DND-41 (cell line): Measurements from ENCODE around the gene ZNF14.
"Not testable (repeated sequence)": the region's sequence is repeated elsewhere in the genome, so short reads cannot be mapped to it uniquely, and the experiment has no call there.

ENCODE experiments used
- ATAC-seq: fragments of 200-7000 bp; cut with Tn5 transposase; 3 replicates; pipeline ENCODE4 v1.9.1; 2021; ENCODE audit warnings: low read depth; ENCODE audit not compliant: insufficient read depth
- DNase-seq: peaks from one replicate; pipeline ENCODE4 v3.0.0-alpha.2; 2020
- H2AFZ ChIP-seq: 2 replicates; pipeline ENCODE4 v1.6.0; 2012; ENCODE audit warnings: low read depth, low read length
- H3K27ac ChIP-seq: 2 replicates; pipeline ENCODE4 v1.5.1; 2012; ENCODE audit warnings: low read length, inconsistent platforms
- H3K27me3 ChIP-seq: fragments of 200-600 bp; sonication (generic); 2 replicates; pipeline ENCODE4 v1.6.0; 2012; ENCODE audit warnings: low read length, mild to moderate bottlenecking, inconsistent platforms; ENCODE audit not compliant: insufficient read depth, poor library complexity
- H3K36me3 ChIP-seq: 2 replicates; pipeline ENCODE4 v1.5.1; 2012; ENCODE audit warnings: low read length, inconsistent platforms; ENCODE audit not compliant: insufficient read depth
- H3K4me1 ChIP-seq: 2 replicates; pipeline ENCODE4 v1.5.1; 2012; ENCODE audit warnings: mild to moderate bottlenecking, low read length; ENCODE audit not compliant: insufficient read depth
- H3K4me2 ChIP-seq: 2 replicates; pipeline ENCODE4 v1.6.0; 2012; ENCODE audit warnings: mild to moderate bottlenecking, moderate library complexity, low read length, inconsistent platforms; ENCODE audit not compliant: insufficient read depth
- H3K4me3 ChIP-seq, 2 experiments: fragments of 200-600 bp in 1 of 2; shearing (Covaris generic) in 1 of 2; 2 replicates each; pipeline ENCODE4 v1.5.1; 2012 to 2016; ENCODE audit warnings: inconsistent platforms in 2 of 2, low read length in 2 of 2, mild to moderate bottlenecking in 2 of 2, low read depth in 1 of 2, moderate library complexity in 1 of 2
- H3K79me2 ChIP-seq: 2 replicates; pipeline ENCODE4 v1.6.0; 2012; ENCODE audit warnings: low read length, inconsistent platforms; ENCODE audit not compliant: insufficient read depth
- H3K9ac ChIP-seq: 2 replicates; pipeline ENCODE4 v1.6.0; 2012; ENCODE audit warnings: low read depth, mild to moderate bottlenecking, inconsistent platforms, low read length, moderate library complexity
- H3K9me3 ChIP-seq: 2 replicates; pipeline ENCODE4 v1.5.1; 2012; ENCODE audit warnings: low read length, moderate library complexity, mild to moderate bottlenecking, inconsistent platforms; ENCODE audit not compliant: insufficient read depth, severe bottlenecking
- H4K20me1 ChIP-seq: 2 replicates; pipeline ENCODE4 v1.6.0; 2012; ENCODE audit warnings: low read length; ENCODE audit not compliant: insufficient read depth
- EZH2 ChIP-seq: IDR thresholded peaks from 3 replicates; pipeline ENCODE4 v1.6.1; 2012; ENCODE audit warnings: borderline replicate concordance, low read depth, mild to moderate bottlenecking, moderate library complexity, low read length, inconsistent platforms; ENCODE audit not compliant: severe bottlenecking
- TF ChIP-seq, protein P1 (sequence below): IDR thresholded peaks from 2 replicates; pipeline ENCODE4 v1.5.1; 2012; ENCODE audit warnings: borderline replicate concordance, low read length, moderate library complexity, mild to moderate bottlenecking; ENCODE audit not compliant: poor library complexity, severe bottlenecking; ENCODE audit errors: extremely low read depth

Gene ZNF14

DNA sequence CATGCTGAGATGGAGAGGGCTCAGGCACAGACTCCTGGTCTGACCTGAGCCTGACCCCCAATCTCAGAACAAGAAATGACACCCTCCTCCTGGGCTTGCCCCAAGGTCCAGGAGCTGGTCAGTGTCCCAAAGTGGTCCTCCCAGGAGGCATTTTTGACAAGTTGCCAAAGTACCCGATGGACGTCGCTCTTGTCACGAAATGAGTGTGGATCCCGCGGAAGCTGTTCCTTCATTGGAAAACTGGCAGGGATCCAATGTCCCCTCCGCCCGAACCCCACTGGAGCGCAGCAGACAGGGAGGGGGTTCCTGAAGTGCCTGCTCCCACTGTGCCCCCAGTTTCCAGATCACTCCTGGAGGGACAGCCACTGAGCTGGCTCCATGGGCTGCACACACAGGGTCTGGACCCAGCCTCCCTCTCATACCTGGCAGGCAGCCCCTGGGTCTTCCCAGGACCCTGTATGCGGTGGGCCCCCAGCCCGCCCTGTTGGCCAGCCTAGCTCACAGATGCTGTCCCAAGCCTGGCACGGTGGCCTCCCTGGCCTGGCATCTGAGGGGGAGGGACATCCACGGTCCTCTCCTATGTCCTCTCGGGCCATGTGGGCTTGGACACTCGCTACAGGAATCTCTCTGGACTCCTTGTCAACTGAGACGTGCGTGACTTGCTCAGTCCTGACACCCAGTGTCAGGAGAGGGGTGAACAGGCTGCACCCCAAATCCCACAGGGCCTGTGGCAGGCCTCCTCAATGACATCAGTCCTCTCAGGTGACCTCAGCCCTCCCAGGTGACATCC, 12.8 kb upstream of the ZNF14 start:
- no peak overlapping the region for H3K9ac ChIP-seq
- no peaks in the 10 kb centered on the region for H3K4me1 ChIP-seq
- no peak overlapping the region for H3K27ac ChIP-seq
- no peak overlapping the region for H2AFZ ChIP-seq
- no peak overlapping the region for H3K4me2 ChIP-seq
- no peak overlapping the region for H3K4me3 ChIP-seq
- H4K20me1 ChIP-seq: no peaks in the 10 kb centered on the region
- no peak for ATAC-seq
- DNase-seq: no peak
- TF ChIP-seq, protein P1, sequence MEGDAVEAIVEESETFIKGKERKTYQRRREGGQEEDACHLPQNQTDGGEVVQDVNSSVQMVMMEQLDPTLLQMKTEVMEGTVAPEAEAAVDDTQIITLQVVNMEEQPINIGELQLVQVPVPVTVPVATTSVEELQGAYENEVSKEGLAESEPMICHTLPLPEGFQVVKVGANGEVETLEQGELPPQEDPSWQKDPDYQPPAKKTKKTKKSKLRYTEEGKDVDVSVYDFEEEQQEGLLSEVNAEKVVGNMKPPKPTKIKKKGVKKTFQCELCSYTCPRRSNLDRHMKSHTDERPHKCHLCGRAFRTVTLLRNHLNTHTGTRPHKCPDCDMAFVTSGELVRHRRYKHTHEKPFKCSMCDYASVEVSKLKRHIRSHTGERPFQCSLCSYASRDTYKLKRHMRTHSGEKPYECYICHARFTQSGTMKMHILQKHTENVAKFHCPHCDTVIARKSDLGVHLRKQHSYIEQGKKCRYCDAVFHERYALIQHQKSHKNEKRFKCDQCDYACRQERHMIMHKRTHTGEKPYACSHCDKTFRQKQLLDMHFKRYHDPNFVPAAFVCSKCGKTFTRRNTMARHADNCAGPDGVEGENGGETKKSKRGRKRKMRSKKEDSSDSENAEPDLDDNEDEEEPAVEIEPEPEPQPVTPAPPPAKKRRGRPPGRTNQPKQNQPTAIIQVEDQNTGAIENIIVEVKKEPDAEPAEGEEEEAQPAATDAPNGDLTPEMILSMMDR: peak; percentile 13
- no peak for TF ChIP-seq EZH2
- no peaks in the 10 kb centered on the region for H3K27me3 ChIP-seq
- H3K9me3 ChIP-seq: no peaks in the 10 kb centered on the region
- H3K36me3 ChIP-seq: no peaks in the 10 kb centered on the region
- H3K79me2 ChIP-seq: no peaks in the 10 kb centered on the region

DNA sequence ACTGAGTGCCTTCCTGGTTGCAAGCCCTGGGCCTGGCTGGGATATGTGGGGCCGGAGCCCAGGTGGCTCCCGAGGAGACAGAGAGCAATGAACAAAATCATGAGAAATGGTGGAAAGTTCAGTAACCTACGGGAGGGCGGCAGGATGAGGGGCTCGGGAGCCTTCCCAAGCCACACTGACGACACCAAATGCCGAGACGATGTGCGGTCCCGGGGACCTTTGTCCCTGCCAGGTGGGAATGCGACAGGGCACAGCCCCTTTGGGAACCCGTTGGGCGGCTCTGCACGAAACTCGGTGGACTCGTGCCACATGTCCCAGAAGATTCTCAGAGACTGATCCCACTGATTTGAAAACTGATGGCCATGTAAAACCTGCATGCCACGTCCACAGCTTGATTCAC, 11.7 kb upstream of the ZNF14 start:
- Histone ChIP-seq H3K27me3 (no peaks in the 10 kb centered on the region), H4K20me1 (no peaks in the 10 kb centered on the region), H3K79me2 (no peaks in the 10 kb centered on the region), H3K36me3 (no peaks in the 10 kb centered on the region), H3K9me3 (no peaks in the 10 kb centered on the region), H3K4me3 (no peak overlapping the region), H3K4me2 (no peak overlapping the region), H2AFZ (no peak overlapping the region), H3K27ac (no peak overlapping the region), H3K9ac (no peak overlapping the region), H3K4me1 (no peaks in the 10 kb centered on the region)
- ATAC-seq (no peak), DNase-seq (no peak)
- TF ChIP-seq, protein P1: no peak
- TF ChIP-seq EZH2: no peak

DNA sequence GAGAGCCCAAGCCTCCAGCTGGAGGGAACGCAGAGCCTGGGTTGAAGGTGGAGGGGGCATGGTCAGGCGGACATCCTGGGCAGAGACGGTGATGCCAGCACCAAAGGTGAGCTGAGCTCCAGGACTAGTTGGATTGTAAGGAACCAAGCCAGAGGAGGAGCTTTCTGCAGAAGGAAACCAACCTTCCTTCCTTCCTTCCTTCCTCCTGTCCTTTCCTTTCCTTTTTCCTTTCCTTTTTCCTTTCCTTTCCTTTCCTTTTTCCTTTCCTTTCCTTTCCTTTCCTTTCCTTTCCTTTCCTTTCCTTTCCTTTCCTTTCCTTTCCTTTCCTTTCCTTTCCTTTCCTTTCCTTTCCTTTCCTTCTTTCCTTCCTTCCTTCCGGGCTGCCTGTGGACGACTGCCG, 11.0 kb upstream of the ZNF14 start:
- not testable (repeated sequence) for H3K4me2 ChIP-seq, H3K9me3 ChIP-seq, H3K4me1 ChIP-seq, DNase-seq, H2AFZ ChIP-seq, H3K27me3 ChIP-seq, H3K9ac ChIP-seq, ATAC-seq, H3K36me3 ChIP-seq, H4K20me1 ChIP-seq, H3K27ac ChIP-seq, H3K79me2 ChIP-seq, H3K4me3 ChIP-seq

DNA sequence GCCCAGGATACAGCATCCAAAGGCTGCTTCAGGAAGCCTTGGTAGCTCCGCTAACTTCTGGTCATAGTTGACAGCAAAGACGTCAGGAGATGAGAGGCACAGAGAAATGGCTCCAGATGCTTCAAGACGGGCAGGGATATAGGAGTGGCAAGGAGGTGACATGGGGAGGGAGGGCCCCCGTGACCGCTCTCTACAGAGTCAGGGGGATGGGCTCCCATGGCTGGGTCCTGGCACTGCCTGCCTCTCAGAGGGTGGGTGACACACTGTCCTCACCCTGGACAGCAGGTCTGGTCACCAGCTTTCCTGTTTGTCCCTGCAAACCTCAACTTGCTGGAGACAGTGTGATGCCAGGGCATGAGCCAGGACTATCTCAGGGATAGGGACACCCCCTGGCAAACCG, 10.3 kb upstream of the ZNF14 start:
- Histone ChIP-seq H3K27me3 (no peaks in the 10 kb centered on the region), H3K79me2 (no peaks in the 10 kb centered on the region), H2AFZ (no peak overlapping the region), H3K27ac (no peak overlapping the region), H3K4me2 (no peak overlapping the region), H3K9ac (no peak overlapping the region), H3K9me3 (no peaks in the 10 kb centered on the region), H3K4me1 (no peaks in the 10 kb centered on the region), H3K4me3 (no peak overlapping the region), H3K36me3 (no peaks in the 10 kb centered on the region), H4K20me1 (no peaks in the 10 kb centered on the region)
- DNase-seq (no peak), ATAC-seq (no peak)
- TF ChIP-seq, protein P1: no peak
- no peak for TF ChIP-seq EZH2
